ENCODE measurements around the gene COMT. TPM values are rescaled to one million over a fixed set of nuclear protein-coding genes. Genes with fewer than 3 reads are reported as not detected.

COMT gene
- total and polyA plus RNA-seq, 9 donors: 61.9 to 104 (median 81.3) TPM

- H3K4me1 ChIP-seq (ENCODE audit: control insufficient read depth, insufficient read depth, low read length): peaks cover 23% of the 10 kb centered on the region
- H3K9me3 ChIP-seq (replicated peaks; ENCODE audit: control insufficient read depth, low read depth, low read length): no peaks in the 10 kb centered on the region
- no peak for DNase-seq
- no peaks in the 10 kb centered on the region for H3K27me3 ChIP-seq (ENCODE audit: control insufficient read depth, insufficient read depth, low read length)
- H3K4me3 ChIP-seq (ENCODE audit: low read length): no peak overlapping the region
- WGBS (ENCODE audit: insufficient coverage): no CpG with 5 or more reads among the region's 7 CpGs
- no peak overlapping the region for H3K27ac ChIP-seq (ENCODE audit: low read length)
- H3K36me3 ChIP-seq (ENCODE audit: control insufficient read depth, insufficient read depth, low read length): peaks cover 34% of the 10 kb centered on the region
Observed at GRCh38 chr22:19898145-19898544, 43.4 kb upstream of the COMT start.

DNA sequence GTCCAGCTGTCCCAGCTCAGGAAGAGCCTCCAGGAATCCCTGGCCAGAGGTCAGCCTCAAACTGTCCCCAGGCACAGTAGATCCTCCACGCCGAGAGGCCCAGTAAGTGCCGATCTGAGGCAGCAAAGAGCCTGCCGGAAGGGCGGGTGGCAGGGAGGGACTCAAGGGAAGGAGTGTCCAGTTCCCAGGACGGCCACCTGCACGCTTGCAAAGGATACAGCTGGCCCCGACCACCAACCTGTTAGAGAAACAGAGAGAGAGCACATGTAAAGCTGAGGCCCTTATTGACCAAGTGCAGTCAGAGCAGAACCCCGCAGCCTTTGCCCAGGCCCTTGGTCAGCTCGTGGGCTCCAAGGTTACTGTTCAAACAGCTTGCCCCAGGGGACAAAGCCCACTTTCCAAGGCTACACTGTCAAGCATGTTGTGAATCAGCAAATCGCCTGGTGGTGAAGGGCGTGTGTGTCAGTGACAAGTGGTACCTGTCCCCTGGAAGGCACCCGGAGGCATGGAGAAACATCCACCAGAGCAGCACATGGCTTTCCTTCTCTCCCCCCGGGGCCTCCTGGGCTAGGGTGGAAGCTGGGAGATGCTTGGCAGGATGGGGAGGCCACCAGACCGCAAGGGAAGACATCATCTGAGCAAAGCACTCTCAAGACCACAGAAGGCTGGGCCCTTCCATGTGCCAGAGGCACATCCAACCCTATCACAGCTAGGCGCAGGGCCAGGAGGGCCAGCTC, 42.6 kb upstream of the COMT start:
- Histone ChIP-seq H3K4me1 (ENCODE audit: control insufficient read depth, insufficient read depth, low read length) (peaks cover 28% of the 10 kb centered on the region), H3K36me3 (ENCODE audit: control insufficient read depth, insufficient read depth, low read length) (peaks cover 26% of the 10 kb centered on the region), H3K27ac (ENCODE audit: low read length) (no peak overlapping the region), H3K9me3 (replicated peaks; ENCODE audit: control insufficient read depth, low read depth, low read length) (no peaks in the 10 kb centered on the region), H3K27me3 (ENCODE audit: control insufficient read depth, insufficient read depth, low read length) (no peaks in the 10 kb centered on the region), H3K4me3 (ENCODE audit: low read length) (no peak overlapping the region)
- WGBS (ENCODE audit: insufficient coverage): 57% methylated on average over 12 of the region's 16 CpGs
- DNase-seq: no peak

DNA sequence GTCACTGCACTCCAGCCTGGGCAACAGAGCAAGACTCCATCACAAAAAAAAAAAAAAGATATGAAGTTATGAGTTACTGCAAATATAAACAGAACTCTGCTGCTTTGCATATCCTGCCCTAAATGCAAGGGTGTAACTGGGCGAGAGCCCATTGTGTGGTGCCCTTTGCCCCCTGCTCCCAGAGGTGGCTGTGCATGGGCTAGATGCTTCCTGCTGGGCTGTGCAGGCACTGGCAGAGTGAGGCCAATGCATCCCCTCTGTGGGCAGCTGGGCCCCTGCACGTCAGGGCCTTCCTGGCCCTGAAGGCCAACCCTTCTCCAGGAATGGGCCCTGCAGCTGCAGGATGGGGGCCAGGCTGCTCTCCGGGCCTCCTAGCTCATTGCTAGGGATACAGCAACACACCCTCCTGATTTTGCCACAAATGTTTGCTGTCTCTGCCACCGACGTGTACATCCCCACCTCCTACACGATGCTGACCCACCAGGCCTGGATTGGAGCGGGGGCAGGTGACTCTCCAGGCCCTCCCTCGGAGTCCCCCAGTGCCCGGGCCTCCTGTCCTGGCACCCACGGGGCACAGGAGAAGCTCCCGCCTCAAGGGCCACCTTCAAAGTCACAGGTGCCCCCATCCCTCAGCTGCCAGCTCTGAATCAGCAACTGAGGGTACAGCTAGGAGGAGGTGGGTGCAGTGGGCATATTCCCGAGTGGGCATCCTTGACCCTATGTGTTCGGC, 40.7 kb upstream of the COMT start:
- Histone ChIP-seq H3K4me1 (ENCODE audit: control insufficient read depth, insufficient read depth, low read length) (peaks cover 28% of the 10 kb centered on the region), H3K4me3 (ENCODE audit: low read length) (no peak overlapping the region), H3K27ac (ENCODE audit: low read length) (no peak overlapping the region), H3K27me3 (ENCODE audit: control insufficient read depth, insufficient read depth, low read length) (no peaks in the 10 kb centered on the region), H3K9me3 (replicated peaks; ENCODE audit: control insufficient read depth, low read depth, low read length) (no peaks in the 10 kb centered on the region), H3K36me3 (ENCODE audit: control insufficient read depth, insufficient read depth, low read length) (peaks cover 21% of the 10 kb centered on the region)
- 91% methylated on average over 4 of the region's 13 CpGs for WGBS (ENCODE audit: insufficient coverage)
- DNase-seq: no peak

DNA sequence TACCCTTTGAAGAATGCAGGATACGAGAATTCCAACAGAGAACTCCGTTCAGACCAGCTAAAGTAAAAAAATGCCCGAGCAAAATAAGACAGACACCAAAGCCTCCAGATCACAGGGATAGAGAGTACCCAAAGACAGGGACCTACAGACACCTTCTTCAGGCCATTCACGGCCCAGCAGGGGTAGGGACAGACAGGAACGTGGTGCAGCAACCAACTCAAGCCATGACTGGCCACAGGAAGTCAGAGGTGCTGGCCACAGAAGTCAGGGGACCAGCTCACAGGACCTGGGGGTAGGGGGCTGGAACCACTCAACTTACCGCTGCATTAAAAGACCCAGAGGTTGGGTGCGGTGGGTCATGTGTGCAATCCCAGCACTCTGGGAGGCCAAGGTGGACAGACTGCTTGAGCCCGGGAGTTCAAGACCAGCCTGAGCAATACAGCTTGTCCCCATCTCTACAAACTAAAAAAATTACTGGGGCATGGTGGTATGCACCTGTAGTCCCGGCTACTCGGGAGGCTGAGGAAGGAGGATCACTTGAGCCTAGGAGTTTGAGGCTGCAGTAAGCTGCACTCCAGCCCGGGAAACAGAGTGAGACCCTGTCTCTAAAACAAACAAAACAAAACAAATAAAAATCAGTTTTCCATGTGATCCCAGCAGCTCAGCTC, 39.9 kb upstream of the COMT start:
- Histone ChIP-seq H3K4me1 (ENCODE audit: control insufficient read depth, insufficient read depth, low read length) (peaks cover 26% of the 10 kb centered on the region), H3K27ac (ENCODE audit: low read length) (no peak overlapping the region), H3K27me3 (ENCODE audit: control insufficient read depth, insufficient read depth, low read length) (no peaks in the 10 kb centered on the region), H3K4me3 (ENCODE audit: low read length) (no peak overlapping the region), H3K36me3 (ENCODE audit: control insufficient read depth, insufficient read depth, low read length) (peaks cover 21% of the 10 kb centered on the region), H3K9me3 (replicated peaks; ENCODE audit: control insufficient read depth, low read depth, low read length) (no peaks in the 10 kb centered on the region)
- DNase-seq: no peak
- 91% methylated on average over 4 of the region's 11 CpGs for WGBS (ENCODE audit: insufficient coverage)

- Histone ChIP-seq H3K27ac (ENCODE audit: low read length) (peak overlapping the region; percentile 63), H3K9me3 (replicated peaks; ENCODE audit: control insufficient read depth, low read depth, low read length) (no peaks in the 10 kb centered on the region), H3K4me3 (ENCODE audit: low read length) (no peak overlapping the region), H3K4me1 (ENCODE audit: control insufficient read depth, insufficient read depth, low read length) (peaks cover 26% of the 10 kb centered on the region), H3K27me3 (ENCODE audit: control insufficient read depth, insufficient read depth, low read length) (no peaks in the 10 kb centered on the region), H3K36me3 (ENCODE audit: control insufficient read depth, insufficient read depth, low read length) (peaks cover 20% of the 10 kb centered on the region)
- 87% methylated on average over 7 of the region's 7 CpGs for WGBS (ENCODE audit: insufficient coverage)
- DNase-seq: no peak
Observed at GRCh38 chr22:19902245-19902715, 39.3 kb upstream of the COMT start.

DNA sequence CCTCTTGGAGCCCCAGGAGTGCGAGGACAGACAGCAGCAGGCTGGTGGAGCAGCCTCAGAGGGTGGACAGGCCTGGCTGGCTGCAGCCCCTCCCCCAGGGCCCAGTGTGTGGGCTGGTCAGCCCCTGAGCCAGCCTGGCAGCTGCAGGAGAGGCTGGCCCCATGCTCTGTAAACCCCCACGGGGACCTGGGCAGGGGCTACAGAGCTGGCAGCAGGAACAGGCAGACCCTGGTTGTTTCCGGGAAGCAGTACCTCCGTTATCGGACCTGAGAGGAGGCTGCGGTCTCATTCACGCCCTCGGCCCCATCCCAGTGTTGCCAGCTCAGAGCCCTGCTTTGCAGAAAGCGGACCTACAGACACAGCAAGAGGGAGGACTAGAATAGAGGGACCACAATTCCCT, 38.5 kb upstream of the COMT start:
- 57% methylated on average over 9 of the region's 9 CpGs for WGBS (ENCODE audit: insufficient coverage)
- Histone ChIP-seq H3K9me3 (replicated peaks; ENCODE audit: control insufficient read depth, low read depth, low read length) (no peaks in the 10 kb centered on the region), H3K4me3 (ENCODE audit: low read length) (no peak overlapping the region), H3K27ac (ENCODE audit: low read length) (peak overlapping the region; percentile 63), H3K4me1 (ENCODE audit: control insufficient read depth, insufficient read depth, low read length) (peaks cover 26% of the 10 kb centered on the region), H3K36me3 (ENCODE audit: control insufficient read depth, insufficient read depth, low read length) (peaks cover 12% of the 10 kb centered on the region), H3K27me3 (ENCODE audit: control insufficient read depth, insufficient read depth, low read length) (no peaks in the 10 kb centered on the region)
- peak; percentile 57 for DNase-seq

DNA sequence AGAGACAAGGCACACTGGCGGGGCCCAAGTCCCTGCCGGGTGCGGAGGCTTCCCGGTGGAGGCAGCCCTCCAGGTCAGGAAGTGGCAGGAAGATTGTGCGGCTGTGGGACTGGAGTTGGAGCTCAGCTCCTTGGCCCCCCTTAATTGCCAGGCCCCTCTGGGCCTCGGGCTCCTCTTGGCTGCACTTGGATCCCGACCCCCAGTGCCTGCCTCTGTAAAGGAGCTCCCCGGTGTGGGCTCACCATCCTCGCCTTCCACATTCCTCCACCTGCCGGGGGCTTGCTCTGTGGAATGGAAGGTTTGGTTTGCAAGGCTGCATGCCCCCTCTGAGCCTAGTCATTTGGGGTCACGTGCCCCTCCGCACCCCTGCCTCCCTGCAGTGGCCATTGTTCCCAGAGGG, 38.1 kb upstream of the COMT start:
- Histone ChIP-seq H3K4me3 (ENCODE audit: low read length) (no peak overlapping the region), H3K4me1 (ENCODE audit: control insufficient read depth, insufficient read depth, low read length) (peaks cover 25% of the 10 kb centered on the region), H3K27ac (ENCODE audit: low read length) (no peak overlapping the region), H3K9me3 (replicated peaks; ENCODE audit: control insufficient read depth, low read depth, low read length) (no peaks in the 10 kb centered on the region), H3K36me3 (ENCODE audit: control insufficient read depth, insufficient read depth, low read length) (peaks cover 10% of the 10 kb centered on the region), H3K27me3 (ENCODE audit: control insufficient read depth, insufficient read depth, low read length) (no peaks in the 10 kb centered on the region)
- WGBS (ENCODE audit: insufficient coverage): 56% methylated on average over 8 of the region's 12 CpGs
- DNase-seq: no peak

DNA sequence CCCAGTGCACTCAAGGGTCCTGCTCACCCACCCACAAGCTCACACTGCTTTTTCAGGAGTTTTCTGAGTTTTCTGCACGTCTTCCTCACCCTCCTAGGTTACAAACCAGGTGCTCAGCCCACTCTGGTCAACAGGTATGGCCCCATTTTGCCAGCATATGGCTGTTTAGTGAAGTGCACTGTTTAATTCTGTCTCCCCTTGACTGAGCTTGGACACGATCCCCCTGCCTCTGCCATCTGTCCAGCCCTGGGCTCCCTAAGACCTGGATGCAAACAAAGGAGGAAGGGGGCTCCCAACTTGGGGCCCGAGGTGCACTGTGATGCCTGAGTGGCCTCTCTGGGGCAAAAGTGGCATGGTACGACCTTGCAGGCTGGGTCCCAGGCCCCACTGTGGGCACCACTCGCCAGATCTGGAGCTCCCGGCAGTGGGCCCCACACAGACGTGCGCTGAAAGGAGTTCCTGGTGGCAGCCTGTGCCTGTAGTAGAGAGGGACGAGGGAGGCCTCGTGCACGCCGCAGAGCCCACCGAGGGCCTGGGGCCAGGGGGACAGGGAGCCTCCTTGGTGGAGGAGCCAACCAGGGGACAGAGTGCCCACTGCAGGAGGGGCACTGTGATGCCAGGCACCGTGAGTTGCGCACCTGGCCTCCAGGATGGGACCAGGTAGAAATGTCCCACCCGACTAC, 37.3 kb upstream of the COMT start:
- no peak for DNase-seq
- H3K4me1 ChIP-seq (ENCODE audit: control insufficient read depth, insufficient read depth, low read length): peaks cover 23% of the 10 kb centered on the region
- WGBS (ENCODE audit: insufficient coverage): 81% methylated on average over 12 of the region's 16 CpGs
- H3K4me3 ChIP-seq (ENCODE audit: low read length): no peak overlapping the region
- peaks cover 10% of the 10 kb centered on the region for H3K36me3 ChIP-seq (ENCODE audit: control insufficient read depth, insufficient read depth, low read length)
- no peak overlapping the region for H3K27ac ChIP-seq (ENCODE audit: low read length)
- no peaks in the 10 kb centered on the region for H3K9me3 ChIP-seq (replicated peaks; ENCODE audit: control insufficient read depth, low read depth, low read length)
- no peaks in the 10 kb centered on the region for H3K27me3 ChIP-seq (ENCODE audit: control insufficient read depth, insufficient read depth, low read length)

- peaks cover 26% of the 10 kb centered on the region for H3K4me1 ChIP-seq (ENCODE audit: control insufficient read depth, insufficient read depth, low read length)
- no peak overlapping the region for H3K27ac ChIP-seq (ENCODE audit: low read length)
- WGBS (ENCODE audit: insufficient coverage): 83% methylated on average over 5 of the region's 7 CpGs
- DNase-seq: no peak
- H3K27me3 ChIP-seq (ENCODE audit: control insufficient read depth, insufficient read depth, low read length): no peaks in the 10 kb centered on the region
- H3K36me3 ChIP-seq (ENCODE audit: control insufficient read depth, insufficient read depth, low read length): peaks cover 10% of the 10 kb centered on the region
- no peaks in the 10 kb centered on the region for H3K9me3 ChIP-seq (replicated peaks; ENCODE audit: control insufficient read depth, low read depth, low read length)
- no peak overlapping the region for H3K4me3 ChIP-seq (ENCODE audit: low read length)
Observed at GRCh38 chr22:19904935-19905334, 36.6 kb upstream of the COMT start.

Data from muscle of leg (tissue), 11 donors.